A673 (cell line): ENCODE results near the gene ACCS.

ENCODE experiments used
- CTCF ChIP-seq: fragments of 300-800, 200-600 bp; sonication (generic); conservative IDR thresholded peaks from 2 replicates; pipeline ENCODE4 v1.5.1; 2017; ENCODE audit warnings: low read depth, mild to moderate bottlenecking, antibody characterized with exemption, low read length, moderate library complexity, mixed read lengths
- EZH2 ChIP-seq: fragments of 200-600 bp; sonication (generic); IDR thresholded peaks from 2 replicates; pipeline ENCODE4 v1.6.1; 2017; ENCODE audit warnings: borderline replicate concordance, low read depth, mild to moderate bottlenecking, mixed read lengths, antibody characterized with exemption, low read length; ENCODE audit not compliant: poor library complexity, severe bottlenecking

- TF ChIP-seq CTCF (no peak), EZH2 (no peak)
Observed at GRCh38 chr11:44018127-44018521, 47.9 kb upstream of the ACCS start.
